HG02885 (cell line): ENCODE results near the gene LHPP.

ENCODE experiments used
- ATAC-seq: cut with Tn5 transposase; IDR thresholded peaks from one replicate; pipeline ENCODE4 v1.9.1; 2021; ENCODE audit warnings: mild to moderate bottlenecking; ENCODE audit not compliant: unreplicated experiment, poor library complexity

The LHPP gene

DNA sequence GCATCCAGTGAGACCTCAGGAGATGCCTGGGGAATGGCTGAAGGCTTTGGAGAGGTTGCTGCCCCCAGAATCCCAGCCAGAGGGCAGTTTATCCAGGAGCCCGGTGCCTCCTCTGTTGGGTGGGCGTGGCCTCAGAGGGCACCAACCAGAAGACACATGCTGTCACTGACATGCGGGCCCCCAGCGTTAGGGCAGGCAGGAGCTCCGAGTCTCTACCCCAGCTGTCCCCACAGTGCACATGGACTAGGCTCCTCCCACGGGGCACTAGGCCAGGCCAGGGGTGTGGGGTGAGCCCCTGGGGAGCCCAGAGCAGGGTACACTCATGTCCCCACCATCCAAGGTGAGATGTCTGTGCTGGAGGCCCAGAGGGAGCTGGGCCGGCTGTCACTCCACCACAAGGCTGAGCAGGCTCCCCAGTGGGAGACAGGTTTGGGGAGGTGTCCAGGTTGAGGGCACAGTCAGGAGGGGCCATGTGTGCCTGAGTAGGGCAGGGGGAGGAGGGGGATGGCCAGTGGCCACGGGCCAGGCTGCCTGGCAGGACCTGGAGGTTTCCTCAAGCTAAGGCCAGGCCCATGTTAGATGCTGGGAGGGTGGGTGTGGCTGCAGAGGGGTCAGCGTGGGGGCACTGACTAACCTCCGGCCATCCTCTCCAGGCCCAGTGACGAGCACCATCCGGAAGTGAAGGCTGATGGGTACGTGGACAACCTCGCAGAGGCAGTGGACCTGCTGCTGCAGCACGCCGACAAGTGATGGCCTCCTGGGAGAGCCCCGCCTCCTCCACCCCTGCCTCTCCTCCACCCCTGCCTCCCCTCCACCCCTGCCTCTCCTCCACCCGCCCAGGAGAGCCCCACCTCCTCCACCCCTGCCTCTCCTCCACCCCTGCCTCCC lies 151.2 kb downstream of the LHPP start:
- ATAC-seq, result no peak

- peak; percentile 71 for ATAC-seq
These were observed 152.5 kb downstream of the LHPP start for GRCh38 chr10:124614003-124614659.

DNA sequence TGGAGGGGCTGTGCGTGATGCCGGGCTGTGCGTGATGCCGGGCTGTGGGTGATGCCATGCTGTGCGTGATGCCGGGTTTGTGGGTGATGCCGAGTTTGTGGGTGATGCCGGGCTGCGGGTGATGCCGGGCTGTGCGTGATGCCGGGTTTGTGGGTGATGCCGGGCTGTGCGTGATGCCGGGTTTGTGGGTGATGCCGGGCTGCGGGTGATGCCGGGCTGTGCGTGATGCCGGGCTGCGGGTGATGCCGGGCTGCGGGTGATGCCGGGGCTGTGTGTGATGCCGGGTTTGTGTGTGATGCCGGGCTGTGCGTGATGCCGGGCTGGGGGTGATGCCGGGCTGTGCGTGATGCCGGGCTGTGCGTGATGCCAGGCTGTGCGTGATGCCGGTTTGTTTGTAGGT lies 153.6 kb downstream of the LHPP start:
- ATAC-seq, result no peak

- ATAC-seq, result no peak
These were observed 154.6 kb downstream of the LHPP start for GRCh38 chr10:124616040-124616835.

DNA sequence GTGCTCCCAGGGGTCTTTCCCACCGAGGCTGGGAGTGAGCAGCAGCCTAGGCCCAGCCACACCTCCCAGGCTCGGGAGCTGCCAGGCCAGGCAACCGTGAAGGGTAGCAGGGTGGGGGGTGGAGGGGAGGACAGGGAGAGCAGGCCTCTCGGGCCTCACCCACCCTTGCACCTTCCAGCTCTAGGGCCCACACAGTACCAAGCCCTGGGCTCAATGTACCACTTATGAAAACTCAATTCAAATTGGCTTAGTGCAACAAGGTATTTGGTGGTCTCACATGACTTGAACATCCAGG lies 155.2 kb downstream of the LHPP start:
- no peak for ATAC-seq

DNA sequence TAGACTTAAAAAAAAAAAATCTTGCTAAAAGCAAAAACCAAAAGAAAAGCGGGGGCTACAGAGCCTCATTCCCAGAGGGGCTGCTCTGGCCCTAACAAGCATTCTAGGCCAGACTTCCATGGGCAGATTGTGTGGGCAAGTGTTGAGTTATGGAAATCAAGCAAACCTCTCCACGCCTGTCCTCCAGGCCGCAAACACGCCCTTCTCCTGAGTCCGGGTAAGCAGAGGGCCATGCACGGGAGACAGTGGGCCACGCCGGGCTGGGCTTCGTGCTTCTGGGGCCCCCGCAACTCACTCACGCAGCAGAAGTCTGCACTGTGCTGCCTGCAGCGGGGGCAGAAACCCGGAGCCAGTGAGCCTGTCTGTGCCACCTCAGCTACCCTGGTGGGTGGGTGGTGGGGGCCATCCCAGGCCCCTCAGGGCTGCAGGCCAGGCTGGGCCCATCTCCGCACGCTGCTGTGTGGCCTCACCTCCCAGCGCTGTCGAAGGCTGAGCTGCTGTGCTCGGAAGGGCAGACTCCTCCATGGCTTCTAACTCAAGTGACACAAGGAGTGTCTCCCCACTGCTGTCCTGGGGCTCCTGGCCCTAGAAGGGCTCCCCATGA lies 156.9 kb downstream of the LHPP start:
- ATAC-seq, result no peak

DNA sequence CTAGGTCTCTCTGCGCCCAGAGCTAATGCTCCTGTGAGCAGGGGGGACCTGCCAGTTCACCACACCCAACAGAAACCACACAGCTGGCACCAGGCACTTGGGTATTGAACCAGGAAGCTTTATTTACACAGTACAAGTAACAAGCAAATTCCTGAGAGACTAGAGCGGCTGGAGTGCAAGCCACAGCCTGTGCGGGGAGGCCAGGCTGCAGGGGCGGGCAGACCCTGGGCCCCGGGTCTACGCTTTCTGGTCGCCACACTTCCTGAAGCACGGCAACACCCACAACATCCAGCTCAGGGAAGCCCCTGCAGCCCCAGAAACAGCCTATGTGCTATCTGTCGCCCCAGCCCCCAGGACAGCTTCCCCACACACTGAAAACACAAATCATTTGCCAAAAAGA lies 157.6 kb downstream of the LHPP start:
- no peak for ATAC-seq

DNA sequence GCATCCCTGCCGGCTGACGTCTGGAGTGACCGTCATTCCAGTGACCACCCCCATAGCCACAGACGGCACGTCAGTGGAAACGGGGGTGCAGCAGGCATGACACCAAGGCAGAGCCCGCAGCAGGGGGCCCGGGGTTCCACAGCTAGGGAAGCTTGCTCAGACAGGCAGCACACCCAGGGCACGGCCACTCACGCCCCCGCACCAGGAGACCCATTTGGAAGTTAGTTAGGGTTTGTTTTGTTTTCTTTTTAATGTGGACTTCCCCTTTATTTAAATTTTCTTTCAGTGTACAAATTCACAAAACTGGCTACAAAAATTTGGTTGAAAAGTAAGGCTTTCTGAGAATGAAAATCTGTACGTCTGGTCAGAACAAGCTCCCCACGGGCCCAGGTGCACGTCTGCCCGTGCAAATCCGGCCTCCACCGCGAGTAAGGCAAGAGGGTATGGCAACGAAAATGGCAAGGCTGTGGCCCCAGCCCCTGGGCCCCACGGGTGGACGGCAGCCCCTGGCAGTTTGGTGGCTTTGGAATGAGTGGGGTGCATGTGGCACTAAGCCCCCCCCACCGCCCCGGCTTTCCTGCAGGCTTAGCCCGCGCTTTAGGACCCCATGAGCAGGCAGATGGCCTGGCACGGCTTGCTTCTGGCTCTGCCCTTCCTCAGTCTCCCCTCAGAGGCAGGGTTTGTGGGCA lies 158.3 kb downstream of the LHPP start:
- peak; percentile 57 for ATAC-seq

DNA sequence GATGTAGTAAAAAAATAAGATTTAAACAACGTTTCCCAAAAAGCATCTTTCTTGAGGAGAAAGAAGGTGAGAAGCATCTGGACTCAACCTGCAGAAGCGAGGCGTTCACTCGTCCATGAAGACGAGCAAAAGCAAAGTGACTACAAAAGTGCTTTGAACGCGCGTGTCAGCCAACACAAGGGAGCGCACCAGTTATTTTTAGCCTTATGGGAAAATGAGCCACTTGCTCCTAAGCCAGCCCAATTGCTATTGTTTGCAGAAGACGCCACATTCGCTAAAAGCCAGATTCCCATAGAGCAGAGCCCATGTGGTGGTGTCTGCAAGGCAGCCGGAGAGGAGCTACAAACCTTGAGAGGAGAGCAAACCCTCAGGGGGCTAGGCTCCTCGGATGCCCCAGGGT lies 160.0 kb downstream of the LHPP start:
- no peak for ATAC-seq

DNA sequence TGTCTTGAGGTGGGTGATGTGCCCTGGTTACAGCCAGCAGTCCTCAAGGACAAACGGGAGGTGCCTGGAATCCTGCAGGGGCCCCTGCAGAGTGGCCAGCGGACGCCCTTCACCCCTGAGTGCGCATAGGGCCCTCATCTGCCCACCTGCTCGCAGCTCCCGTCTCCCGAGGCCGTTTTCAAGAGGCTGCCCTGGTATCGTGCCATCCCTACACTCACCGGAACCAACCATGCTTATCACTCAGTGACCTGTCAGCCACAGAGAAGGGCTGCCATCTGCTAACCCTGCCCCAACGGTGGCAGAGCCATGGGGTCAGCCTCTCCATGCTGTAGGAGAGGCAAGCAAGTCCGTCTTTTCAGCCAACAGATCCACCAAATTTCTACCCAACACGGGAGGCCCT lies 160.5 kb downstream of the LHPP start:
- ATAC-seq, result no peak

GRCh38 chr10:124622866-124623536 lies 161.4 kb downstream of the LHPP start:
- ATAC-seq, result no peak

- no peak for ATAC-seq
These were observed 162.4 kb downstream of the LHPP start for GRCh38 chr10:124624006-124624405.

DNA sequence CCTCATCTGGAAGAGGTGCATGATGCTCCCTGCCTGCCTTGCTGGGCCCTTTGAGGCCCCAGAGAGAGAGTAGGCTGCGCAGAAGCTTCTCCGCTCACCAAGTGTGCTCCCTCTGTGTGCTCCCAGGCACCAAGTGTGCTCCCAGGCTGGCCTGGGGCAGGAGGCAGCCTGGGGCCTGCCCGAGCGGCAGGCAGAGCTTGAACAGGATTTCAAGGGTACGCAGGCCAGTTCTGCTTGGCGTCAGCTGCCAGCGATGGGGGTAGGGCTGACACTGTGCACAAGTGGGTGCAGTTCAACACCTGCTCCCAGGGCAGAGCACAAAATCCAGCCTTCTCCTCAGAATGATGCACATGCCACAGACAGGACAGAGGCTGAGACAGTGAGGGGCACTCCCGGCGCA lies 162.8 kb downstream of the LHPP start:
- ATAC-seq, result no peak

DNA sequence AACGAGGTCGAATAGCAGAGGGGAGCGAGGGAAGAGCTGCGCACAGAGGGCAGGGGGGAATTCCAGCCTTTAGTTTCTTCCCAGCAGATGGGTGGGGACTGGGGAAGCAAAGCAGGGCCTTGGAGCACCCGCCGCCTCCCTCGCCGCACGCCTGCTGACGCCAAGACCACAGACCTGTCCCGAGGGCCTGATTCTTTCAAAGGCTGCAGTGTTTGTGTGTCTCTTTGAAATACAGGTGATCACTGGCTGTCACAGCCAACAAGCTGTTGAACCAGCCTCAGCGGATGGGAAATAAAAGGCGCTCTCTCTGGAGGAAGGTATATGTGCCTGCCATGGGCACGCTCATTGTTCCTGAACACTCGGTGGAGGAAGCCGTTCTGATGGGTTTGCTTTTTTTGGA lies 163.3 kb downstream of the LHPP start:
- ATAC-seq, result no peak

DNA sequence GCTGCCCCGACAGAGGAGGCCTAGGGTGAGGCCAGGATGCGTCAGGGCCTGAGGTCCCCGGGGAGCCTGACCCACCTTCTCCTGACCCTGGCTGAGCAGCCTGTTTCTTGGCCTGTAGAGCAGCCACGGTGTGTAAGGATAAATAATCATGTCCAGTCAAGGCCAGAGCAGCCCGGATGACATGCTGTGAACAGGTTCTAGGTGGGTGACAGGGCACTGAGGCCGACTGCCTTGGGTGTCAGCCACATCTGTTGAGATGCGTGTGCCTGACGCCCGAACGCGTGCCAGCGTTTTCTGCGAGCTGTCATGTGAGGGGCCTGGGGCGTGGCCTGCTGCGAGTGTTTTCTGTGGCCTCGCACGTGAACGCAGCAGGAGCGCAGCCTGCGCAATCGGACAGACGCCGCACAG lies 164.2 kb downstream of the LHPP start:
- ATAC-seq, result no peak

DNA sequence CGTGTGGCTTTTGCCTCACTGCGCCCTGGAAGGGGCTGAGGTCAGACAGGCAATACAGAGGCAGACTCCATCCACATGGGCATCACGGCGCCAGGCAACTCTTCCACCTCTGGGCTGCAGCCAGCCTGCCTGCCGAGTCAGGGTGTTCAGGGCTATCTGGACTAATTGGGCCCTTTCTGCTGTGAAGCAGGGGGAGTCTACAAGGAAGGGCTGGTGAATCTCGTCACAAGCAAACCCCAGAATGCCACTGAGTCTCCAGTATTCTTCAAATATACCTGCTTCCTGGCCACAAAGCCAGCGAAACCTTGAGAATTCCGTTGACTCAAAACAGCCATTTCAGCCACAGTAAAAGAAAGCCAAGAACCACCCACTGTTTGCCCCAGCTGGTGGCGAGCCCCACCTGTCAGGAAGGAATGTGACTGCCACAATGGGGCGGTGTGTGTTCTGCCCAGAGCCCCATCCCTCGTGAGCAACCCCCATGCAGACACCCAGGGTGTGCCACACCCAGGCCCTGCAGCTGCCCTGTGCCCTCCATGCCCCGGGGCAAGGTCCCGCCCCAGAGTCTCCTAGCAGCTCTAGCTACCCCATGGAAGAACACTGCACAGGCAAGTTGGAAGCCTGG lies 165.2 kb downstream of the LHPP start:
- peak; percentile 70 for ATAC-seq

- no peak for ATAC-seq
These were observed 166.4 kb downstream of the LHPP start for GRCh38 chr10:124627866-124628675.

- no peak for ATAC-seq
These were observed 167.0 kb downstream of the LHPP start for GRCh38 chr10:124628676-124629021.

- no peak for ATAC-seq
These were observed 167.8 kb downstream of the LHPP start for GRCh38 chr10:124629415-124629814.
